ENCODE data around the gene RORC.

- TF ChIP-seq CTCF (IDR thresholded peaks at IDR 0.05; ENCODE audit: low read length): no peak
- TF ChIP-seq EZH2 (IDR thresholded peaks at IDR 0.05; ENCODE audit: borderline replicate concordance, low read length): no peak
Observed at GRCh38 chr1:151807131-151807530, 24.5 kb downstream of the RORC start.
